CD1c-positive myeloid dendritic cell (primary cell): ENCODE measurements around the gene PET117.
A peak's percentile ranks its signal among the peaks of the same experiment; 100 is the strongest.
"Not testable (repeated sequence)": the region's sequence is repeated elsewhere in the genome, so short reads cannot be mapped to it uniquely, and the experiment has no call there.

Experiments
- DNase-seq: peaks from one replicate; pipeline ENCODE4 v3.0.0-alpha.2; 2016; ENCODE audit errors: extremely low spot score

The PET117 gene, protein sequence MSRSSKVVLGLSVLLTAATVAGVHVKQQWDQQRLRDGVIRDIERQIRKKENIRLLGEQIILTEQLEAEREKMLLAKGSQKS

DNA sequence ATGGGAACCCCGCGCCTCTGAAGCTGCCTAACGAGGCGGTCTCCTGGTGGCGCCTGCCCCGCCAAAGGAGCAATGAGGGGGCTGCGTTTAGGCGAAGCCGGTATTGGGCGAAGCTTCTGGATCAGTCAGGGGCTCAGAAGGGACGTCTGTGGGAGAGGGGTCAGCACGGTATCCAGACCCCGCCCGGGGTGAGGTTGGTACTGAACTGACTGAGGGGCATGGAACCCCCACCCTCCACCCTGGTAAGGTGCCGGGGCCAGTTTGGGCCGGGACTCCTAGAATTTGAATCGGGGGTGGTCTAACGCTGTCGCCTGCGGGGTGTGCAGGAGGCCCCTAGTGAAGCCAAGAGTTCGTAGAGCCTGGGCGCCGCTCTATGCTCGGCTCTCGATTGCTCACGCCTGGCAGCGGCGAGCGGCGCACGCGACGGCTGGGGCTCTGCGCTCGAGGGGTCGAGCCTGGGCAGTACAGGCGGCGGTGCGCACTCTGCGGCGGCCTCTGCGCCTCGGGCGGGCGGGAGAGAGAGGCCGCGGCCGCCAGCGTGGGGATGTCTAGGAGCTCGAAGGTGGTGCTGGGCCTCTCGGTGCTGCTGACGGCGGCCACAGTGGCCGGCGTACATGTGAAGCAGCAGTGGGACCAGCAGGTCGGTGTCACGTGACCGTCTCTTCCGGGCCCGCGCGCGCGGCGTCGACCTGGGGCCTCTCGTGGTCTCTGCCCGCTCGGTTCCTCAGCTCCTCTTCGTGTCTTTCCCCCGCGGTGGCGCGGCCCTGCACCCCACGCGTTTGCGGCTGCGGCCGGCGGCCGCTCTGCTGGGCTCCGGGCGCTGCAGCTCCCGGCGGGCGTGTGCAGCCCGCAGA, at the start of gene PET117, which contains the start of gene KAT14:
TSS of gene PET117 (plus strand) at position 452 of the 854 bp plus-strand sequence. CDS start at position 545, 93 bp downstream.
TSS of gene KAT14 (plus strand) at position 452 of the 854 bp plus-strand sequence. CDS start 4,798 bp downstream, outside the sequence.
- DNase-seq = peak; percentile 92

- DNase-seq = not testable (repeated sequence)
Observed at GRCh38 chr20:18088298-18088697, 49.4 kb upstream of the PET117 start.

DNA sequence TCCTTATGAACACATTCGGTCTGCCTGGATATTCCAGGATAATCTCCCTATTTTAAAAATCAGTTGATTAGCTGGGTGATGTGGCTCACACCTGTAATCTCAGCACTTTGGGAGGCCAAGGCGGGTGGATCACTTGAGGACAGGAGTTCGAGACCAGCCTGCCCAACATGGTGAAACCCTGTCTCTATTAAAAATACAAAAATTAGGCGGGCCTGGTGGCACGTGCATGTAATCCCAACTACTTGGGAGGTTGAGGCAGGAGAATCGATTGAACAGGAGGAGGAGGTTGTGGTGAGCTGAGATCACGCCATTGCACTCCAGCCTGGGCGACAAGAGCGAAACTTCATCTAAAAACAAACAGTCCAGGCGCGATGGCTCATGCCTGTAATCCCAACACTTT, 48.8 kb upstream of the PET117 start:
- DNase-seq = not testable (repeated sequence)

- DNase-seq = no peak
Observed at GRCh38 chr20:18090044-18090443, 47.6 kb upstream of the PET117 start.

GRCh38 chr20:18090477-18090876, 47.2 kb upstream of the PET117 start:
- no peak for DNase-seq

DNA sequence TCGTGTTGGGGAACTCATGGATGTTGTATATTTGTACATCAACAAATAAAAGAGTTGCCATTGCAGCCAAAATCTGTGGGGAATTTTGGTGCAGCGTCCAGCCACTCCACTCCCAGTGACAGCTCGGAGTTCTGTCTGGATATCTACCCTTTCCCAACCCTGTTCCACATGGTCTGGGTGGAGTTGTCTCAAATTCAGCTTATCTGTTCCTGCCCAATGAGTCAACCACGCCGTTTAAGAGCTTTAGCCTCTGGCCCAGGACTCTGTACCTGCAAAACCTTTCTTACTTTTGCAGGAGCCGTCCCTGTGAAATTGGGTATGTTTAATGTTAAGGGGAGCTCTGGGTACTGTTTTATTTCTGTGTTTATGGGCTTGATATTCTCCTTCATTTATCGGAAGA, 46.0 kb upstream of the PET117 start:
- no peak for DNase-seq

- no peak for DNase-seq
Observed at GRCh38 chr20:18092890-18093289, 44.8 kb upstream of the PET117 start.

DNA sequence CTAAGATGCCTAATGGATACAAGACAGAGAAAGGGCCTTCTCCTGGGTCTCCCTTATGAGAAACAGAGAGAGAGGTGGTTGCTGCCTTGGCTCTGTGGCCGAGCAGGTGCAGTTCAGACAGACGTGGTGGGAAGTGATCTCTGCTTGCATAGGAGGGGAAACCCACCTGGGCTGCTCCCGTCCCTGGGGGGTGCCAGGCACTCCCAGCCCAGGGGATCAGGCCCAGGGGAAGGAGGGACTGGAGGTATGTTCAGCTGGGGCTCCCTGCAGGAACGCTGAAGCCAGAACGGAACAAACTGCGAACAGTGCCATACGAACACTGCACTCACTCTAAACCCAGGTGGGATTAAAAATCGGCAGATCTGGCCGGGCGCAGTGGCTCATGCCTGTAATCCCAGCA, 44.3 kb upstream of the PET117 start:
- DNase-seq = no peak

DNA sequence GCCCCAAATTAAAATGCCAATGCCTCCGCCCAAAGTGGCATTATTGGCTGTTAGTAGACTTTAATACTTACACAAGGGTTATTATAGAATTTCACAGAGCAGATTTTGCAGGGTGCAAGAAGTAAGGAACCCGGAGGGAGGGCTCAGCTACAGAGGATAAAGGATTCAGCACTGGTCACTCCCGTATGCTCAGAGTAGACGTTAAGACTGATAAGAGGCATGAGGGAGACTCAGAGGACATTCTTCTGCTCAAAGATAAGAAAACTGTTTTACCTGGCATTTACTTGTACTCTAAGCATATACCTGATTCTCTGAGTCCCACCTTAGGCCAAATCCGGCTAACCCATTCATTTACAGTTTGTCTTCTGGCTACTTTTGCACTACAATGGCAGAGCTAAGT, 43.5 kb upstream of the PET117 start:
- DNase-seq = no peak

DNA sequence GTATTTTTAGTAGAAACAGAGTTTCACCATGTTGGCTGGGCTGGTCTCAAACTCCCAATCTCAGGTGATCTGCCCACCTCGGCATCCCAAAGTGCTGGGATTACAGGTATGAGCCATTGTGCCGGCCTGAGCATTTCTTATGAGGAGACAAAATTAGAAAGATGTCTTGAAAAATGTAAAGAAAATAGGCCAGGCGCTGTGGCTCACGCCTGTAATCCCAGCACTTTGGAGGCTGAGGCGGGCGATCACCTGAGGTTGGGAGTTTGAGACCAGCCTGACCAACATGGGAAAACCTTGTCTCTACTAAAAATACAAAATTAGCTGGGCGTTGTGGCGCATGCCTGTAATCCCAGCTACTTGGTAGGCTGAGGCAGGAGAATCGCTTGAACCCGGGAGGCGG, 37.1 kb upstream of the PET117 start:
- DNase-seq = not testable (repeated sequence)

DNA sequence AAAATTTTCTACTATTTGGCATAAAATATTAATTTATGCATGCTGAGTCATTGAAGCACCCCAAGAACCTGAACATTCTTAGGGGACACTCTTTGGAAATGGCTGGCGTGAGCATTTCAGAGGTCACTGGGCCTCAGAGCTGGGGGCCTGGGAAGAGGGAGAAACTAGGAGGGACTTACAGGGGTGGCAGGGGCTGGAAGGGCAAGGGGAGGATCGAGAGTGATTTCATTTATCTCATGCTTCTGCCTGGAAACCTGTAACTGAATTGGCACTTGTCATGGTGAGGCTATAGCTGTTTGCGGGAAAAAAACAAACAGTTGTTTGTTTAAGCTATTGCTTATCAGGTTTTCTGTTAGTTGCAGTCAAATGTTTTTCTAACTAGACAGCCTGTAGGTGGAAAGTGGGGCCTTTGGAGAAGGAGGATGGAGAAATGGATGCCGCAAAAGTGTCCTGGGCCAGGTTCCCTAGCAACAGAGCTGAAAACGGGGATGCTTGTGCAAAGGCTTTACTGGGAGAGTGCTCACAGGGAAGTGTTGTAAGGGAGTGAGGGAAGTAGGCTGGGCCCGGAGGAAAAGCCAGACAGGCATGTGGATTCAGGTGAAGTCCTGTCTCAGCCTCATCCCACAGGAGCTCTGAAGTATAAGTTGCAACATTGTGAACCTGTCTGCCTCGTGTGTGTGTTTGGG, 36.4 kb upstream of the PET117 start:
- no peak for DNase-seq

DNA sequence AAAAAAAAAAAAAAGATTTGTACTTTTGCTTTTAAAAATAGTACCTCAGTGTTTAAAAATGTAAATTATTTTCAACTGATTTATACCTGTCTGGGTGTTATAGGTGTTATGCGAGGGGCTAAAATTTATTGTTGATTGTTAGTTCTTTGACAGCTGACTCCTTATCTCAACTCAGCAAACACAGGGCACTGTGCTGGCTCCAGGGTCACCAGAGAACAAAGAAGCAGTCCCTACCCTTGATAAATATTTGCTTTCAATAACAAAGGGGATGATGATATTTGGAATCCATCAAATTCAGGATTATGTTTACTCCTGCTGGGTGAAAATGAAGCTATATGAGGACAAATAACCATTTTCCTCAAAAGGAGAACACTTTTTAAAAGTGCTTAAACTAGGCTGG, 34.2 kb upstream of the PET117 start:
- DNase-seq = no peak

DNA sequence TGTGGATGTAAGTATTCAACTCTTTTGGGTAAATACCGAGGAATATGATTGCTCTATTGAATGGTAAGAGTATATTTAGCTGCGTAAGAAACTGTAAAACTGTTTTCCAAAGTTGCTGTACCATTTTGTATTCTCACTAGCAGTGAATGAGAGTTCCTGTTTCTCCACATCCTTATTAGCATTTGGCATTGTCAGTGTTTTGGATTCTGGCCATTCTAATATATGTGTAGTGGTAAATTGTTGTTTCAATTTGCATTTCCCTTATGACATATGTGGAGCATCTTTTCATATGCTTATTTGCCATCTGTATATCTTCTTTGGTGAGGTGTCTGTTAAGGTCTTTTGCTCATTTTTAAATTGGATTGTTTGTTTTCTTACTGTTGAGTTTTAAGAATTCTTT, 29.3 kb upstream of the PET117 start:
- DNase-seq = no peak

GRCh38 chr20:18128574-18128973, 9.1 kb upstream of the PET117 start:
- DNase-seq = not testable (repeated sequence)

DNA sequence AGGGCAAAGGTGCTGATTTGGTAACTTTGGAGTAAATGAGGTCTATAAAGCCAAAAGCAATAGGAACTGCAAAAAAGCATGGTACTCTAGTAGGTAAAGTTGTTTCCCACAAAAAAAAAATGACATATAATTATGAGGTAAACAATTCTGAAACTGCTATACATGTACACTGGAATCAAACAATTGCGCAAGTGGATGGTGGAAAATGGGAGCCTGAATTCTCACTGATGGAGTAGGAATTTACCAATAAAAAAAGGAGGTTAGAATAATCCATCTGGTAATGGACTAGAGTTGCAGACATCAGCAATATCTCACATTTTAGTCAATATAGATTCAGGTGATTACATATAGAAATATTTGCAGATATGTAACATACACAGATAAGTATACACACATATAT, 5.0 kb upstream of the PET117 start:
- DNase-seq = no peak

DNA sequence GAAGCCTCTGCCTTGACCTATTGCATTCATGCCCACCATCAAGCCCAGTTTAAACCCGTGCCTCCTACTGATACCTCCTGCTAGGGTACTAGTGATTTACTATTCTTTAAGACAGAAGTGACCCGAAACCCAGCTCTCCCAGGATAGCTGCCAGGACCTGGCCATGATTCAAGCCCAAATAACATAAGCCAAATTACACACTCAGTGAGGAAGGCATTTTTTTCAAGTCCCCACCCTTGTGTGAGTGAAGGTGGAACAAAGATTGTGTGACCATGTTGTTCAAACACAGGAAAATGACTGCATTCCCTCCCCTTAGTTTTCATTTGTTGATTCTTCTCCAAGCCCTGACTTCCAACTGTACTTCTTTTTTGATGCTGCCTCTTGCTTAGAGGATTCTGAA, 3.7 kb upstream of the PET117 start:
- no peak for DNase-seq

DNA sequence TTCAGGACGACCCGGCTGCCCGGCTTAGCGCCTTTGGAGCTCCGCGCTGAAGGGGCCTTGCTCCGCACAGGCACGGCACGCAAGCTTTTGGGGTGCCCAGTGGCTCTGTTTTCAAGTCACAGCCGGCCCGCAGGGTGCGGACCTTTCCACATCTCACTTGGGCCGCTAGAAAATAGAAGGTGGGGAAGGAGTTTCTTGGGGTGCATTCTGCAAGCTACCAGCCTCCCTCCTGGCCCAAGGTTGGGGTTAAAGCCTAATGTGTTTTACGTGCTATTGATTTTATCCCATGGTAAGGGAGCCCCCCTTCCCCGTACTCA, 561 bp downstream of the PET117 start:
- DNase-seq = no peak

GRCh38 chr20:18138639-18139583, 1.2 kb downstream of the PET117 start:
- DNase-seq = no peak

GRCh38 chr20:18139832-18140231, 2.2 kb downstream of the PET117 start:
- no peak for DNase-seq

DNA sequence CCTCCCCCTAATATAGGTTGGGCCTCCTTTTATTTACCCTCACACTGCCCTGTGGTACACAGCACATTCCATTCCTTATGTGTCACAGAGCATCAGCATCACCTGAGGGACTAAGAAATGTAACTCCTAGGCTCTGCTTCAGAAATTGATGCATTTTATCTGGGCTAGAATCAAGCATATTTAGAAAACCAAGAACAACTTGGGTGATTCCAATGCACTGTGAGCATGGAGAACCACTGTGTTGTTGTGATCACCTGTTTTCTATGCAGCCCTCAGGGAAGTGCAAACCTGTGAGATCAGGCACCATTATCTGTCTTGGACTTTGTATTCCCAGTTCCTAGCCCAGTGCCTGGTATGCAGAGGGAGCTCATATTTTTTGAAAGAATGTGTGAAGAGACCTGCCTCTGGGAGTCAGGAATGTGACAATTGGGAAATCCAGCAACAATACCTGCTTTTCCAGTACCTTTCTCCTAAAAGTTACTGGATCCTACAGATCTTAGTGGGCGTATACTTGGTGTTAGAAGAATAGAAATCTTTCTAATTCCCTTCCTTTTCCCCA, 7.0 kb downstream of the PET117 start:
- DNase-seq = no peak

DNA sequence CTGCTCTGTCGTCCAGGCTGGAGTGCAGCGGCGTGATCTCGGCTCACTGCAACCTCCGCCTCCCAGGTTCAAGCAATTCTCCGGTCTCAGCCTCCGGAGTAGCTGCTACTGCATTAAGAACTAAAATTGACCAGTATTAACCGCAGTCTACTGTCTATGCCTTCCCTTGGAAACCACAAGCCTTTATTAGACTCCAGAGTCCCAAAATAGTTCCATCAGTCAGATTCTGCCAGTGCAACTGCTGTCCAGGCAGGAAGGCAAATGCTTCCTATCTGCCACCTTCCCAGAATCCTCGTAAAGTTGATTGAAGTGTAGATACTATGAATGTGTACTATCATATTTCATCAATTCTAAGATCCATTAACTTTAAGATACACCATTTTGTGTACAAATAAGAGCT, 16.7 kb downstream of the PET117 start:
- no peak for DNase-seq

GRCh38 chr20:18156045-18156444, 18.4 kb downstream of the PET117 start:
- DNase-seq = no peak
